GM19438 (cell line): ENCODE measurements around the gene KCNQ1OT1.

Source experiments
- ATAC-seq: cut with Tn5 transposase; IDR thresholded peaks from one replicate; pipeline ENCODE4 v1.9.1; 2021; ENCODE audit warnings: low read depth; ENCODE audit not compliant: unreplicated experiment

The KCNQ1OT1 gene

DNA sequence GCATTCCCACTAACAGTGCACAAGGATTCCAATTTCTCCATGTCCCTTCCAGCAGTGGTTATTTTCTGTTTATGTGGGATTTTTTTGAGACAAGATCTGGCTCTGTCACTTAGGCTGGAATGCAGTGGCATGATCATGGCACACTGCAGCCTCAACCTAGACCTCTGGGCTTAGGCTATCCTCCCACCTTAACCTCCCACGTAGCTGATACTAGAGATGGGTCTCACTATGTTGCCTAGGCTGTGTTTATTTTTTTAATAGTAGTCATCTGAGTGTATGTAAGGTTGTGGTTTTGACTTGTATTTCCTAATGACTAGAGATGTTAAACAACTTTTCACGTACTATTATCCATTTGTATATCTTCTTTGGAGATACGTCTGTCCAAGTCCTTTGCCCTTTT lies 74.6 kb downstream of the KCNQ1OT1 start:
- no peak for ATAC-seq

DNA sequence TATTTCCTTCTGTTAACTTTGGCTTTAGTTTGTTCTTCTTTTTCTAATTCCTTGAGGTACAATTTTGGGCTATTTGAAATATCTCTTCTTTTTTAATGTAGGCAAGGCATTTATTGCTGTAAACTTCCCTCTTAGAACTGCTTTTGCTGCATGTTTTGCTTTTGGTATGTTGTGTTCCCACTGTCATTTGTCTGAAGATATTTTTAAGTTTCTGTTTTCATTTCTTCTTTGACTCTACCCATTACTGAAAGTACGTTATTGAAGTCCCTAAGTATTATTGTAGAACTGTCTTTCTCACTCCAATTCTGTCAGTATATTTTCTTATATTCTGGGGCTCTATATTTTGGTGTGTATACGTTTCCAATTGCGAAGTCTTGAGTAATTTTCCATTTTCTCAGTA lies 77.9 kb downstream of the KCNQ1OT1 start:
- no peak for ATAC-seq

DNA sequence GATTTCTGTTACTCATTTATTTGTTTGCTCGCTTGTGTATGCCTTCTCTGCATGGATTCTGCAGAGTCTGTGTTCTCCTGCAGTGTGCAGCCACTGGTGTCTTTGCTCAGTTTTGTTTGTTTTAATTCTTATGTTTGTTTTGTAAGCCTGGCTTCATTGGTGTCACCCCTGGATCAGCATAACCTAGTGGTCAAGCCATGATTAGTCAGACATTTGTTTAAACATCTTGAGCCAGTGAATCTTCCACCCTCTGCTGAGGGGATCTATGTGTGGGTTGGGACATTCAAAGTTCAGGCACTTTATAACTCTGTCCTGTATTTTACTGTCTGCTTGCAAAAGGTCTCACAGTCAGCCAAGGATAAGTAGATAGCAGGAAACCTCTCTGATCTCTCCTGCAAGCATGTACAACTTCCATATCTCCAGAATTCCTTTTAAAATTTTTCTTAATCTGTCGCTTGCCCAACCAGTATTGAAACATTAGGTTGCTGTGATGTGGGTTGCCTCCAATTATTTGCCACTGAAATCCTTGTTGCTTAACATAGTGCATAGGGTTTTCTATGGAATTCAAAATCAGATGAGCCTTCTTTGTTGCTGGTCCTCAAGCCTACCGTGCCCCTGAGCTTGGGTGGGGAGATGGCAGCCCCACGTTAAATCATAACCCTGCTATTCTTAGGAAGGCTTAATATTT lies 86.8 kb downstream of the KCNQ1OT1 start:
- no peak for ATAC-seq

DNA sequence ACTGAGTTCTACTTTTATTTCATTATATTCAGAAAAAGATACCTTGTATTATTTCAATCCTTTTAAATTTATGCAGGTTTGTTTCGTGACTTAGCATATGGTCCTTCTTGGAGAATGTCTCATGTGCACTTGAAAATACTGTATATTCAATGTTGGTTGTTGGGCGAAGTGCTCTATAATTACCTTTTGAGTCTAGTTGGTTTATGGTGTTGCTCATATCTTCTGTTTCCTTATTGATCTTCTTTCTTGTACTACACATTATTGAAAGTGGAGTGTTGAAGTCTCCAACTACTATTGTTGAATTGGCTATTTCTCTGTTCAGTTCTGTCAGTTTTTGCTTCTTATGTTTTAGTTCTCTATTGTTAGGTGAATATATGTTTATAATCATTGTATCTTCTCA lies 90.4 kb downstream of the KCNQ1OT1 start:
- ATAC-seq: no peak

DNA sequence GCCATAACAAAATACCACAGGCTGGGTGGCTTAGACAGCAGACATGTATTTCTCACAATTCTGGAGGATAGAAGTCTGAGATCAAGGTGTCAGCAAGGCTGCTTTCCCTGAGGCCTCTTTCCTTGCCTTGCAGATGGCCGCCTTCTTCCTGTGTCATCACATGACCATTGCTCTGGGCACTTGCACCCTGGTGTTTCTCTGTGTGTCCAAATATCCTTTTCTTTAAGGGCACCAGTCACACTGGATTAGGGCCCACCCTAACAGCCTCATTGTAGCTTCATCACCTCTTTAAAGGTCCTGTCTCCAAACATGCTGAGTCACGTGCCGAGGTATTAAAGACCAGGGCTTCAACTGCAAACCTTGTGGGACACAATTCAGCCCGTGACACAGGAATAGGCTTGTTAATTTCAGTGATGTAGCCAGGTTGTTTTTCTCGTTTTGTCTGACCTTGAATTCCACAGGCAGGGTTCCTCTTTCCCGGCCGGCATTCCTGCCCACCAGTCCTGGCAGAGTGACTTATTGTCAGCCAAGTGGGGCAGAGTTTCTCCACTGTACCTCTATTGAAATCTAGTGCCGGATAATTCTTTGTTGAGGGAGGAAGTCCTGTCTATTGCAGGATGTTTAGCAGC lies 100.1 kb downstream of the KCNQ1OT1 start:
- no peak for ATAC-seq

DNA sequence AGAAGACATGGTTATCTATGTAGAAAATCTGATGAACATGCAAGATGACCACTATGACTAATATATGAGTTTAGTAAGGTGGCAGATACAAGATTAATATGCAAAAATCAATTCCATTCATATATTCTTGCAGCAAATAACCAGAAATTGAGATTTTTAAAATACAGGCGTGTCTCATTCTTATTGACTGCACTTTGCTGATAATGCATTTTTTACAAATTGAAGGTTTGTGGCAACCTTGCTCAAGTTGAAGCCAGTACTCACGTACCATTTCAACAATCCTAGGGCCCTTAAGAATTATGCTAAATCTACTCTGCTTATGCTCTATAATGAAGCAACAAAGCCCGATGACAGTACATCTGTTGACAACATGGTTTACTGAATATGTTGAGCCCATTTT lies 104.6 kb downstream of the KCNQ1OT1 start:
- ATAC-seq: no peak

DNA sequence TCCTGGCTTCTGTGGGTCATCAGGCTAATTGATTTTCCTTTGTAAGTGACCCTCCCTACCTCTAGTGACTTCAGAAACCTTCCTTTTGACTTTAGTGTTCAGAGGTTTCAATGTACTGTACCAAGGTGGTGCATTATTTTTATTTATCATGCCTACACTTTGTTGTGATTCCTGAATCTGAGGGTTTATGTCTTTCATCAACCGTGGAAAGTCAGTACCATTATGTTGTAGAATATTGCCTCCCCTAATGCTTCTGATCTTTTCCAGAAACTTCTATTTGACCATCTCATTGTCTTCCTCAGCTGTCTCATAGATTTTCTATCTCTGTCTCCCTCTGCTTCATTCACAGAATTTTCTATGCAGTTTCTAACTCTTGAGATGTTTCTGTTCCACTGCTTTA lies 105.5 kb downstream of the KCNQ1OT1 start:
- ATAC-seq: no peak

DNA sequence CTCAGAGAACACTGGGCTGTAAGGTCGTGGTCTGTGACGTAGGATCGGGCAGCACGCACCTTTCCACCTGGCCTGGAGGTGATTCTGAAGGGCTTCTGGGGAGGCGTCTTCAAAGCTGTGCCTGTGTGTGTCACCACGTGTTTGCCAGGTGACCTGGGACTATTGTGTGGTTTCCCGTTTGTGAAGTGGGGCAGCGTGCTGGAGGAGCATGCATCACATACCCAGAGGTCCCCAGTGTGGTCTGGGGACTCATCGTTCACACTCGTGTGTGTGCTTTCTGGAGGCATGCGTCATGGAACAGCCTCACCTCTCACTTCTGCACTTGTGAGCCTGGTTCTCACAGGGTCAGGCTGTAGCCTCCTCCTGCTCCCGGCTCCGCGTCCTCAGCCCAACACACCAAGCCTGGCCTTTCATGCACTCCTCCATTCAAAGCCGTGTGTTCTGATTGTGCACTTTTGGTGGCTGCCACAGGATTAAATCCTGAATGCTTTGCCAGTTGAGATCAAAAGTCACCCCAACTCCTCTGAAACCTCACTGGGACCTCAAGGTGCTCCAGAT lies 106.3 kb downstream of the KCNQ1OT1 start:
- ATAC-seq: no peak

DNA sequence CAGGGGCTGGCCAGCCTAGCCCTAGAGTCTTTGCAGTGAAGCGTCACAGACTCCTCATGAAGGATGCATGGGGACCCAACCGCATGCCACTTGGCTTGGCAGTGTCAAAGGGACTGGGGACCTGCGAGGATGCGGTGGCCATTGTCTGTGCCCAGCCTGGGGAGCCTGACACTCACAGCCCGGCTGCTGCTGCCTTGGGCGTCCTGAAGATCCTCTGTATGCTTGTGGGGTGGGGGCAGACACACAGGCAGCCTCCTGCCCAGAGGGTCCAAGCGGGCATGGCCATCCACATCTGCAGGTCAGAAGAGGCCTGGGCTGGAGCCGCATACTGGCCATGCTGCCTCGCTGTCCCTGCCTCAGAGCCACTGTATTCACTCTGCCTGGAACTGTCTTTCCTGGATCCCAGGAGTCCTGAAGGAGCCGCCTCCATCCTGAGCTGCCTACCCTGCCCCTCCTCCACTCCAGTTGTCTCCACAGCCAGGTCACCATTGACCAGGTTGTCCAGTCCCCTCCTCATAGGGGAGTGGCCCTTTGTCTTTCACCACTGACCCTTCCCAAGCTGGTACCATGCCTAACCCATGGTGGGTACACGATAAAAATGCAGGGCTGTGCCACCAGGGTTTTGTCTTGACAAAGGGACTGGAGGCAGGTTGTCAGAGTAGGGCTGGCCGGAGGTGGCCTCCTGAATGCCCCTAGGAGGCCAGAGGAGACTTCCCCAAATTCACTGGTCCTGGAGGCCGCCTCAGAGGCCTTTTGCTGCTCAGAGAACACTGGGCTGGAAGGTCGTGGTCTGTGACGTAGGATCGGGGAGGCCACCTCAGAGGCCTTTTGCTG lies 107.0 kb downstream of the KCNQ1OT1 start:
- no peak for ATAC-seq

DNA sequence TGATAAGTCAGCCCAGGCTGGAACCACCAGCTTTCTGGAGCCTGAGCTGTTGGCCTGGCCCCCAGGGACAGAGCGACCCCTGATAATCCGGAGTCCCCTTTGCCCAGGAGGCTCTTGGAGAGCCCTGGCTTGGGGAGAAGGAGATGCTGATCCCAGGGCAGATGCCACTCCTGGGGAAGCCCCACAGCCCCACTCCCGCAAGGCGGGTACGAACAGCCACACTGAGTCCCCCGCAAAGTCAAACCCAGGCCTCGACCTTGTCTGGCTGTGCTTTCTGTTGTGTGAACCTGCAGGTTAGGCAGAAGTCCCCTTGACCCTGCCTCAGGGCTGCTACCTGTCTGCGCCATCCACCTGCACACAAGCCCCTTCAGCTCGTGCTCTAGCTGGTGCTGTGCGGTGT lies 108.0 kb downstream of the KCNQ1OT1 start:
- ATAC-seq: no peak

DNA sequence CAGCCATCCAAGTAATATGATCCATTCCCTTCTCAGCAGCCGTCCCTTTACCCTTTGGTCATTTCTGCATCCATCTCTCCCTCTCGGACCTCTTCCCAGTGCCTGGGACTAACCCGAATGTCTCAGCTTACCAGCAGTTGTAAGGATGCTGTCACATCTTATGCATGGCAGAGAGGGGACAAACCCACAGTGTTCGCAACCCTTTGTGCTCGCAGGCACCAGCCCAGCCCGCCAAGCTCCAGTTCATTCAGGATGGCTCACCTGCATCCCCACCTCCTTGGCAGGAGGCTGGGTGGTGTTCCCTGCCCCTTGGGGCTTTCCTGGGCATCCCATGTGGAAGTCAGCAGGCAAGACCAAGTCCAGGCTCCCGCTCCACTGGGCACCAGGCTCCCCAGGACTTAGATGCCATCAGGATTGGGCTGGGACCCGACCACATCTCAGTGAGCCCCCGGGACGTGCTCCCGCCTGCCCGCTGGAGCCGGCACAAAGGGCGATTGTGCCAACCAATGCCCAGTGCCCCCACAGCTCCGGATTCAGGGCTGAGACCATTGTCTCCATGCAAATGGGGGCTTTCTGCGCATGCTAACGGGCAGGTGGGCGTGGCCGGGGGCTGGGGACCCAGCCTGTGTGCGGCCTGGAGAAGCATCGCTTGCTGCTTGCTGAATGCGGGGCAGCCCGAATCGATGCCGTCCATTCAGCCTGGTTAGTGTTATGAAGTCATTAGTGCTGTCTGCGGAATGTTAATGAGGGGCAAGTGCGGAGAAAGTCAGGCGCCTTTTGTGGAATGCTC lies 108.6 kb downstream of the KCNQ1OT1 start:
- ATAC-seq: no peak

DNA sequence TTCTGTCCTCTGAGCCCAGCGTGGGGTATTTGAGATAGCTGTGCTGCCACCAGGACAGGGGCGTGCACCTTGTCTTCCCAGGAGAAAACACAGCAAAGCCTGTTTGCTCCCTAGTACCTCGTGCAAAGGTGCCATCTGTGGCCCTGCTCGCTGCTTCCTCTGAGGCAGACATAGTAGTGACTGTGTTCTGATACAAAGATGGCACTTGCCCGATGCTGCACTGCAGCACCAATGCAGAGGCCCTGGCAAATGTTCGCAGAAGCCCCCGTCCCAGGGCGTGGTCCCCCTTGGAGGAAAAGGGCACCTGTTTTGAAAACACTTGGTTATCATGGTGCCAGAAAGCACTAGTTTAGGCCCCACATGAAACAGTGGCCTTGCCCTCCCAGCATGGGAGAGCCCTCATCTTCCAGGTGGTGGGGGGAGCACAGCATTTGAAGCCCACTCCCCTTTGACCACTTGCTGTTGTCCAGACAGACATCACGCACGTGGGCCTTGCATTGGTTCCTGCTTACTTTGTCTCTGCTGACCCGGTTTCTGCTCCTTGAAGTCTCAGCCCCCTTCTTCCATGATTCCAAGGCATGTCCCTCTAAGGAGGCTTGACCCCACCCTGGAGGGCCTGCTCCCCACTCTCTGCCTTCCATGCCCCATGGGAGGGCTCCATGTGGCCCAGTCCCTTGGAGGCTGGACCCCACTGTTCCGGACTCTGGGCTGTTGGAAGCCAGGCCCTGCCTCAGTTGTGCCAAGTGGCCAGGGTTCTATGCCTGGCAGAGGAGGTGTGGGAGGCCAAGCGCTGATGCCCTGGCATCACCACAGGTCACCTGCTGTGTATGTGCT lies 109.4 kb downstream of the KCNQ1OT1 start:
- no peak for ATAC-seq

DNA sequence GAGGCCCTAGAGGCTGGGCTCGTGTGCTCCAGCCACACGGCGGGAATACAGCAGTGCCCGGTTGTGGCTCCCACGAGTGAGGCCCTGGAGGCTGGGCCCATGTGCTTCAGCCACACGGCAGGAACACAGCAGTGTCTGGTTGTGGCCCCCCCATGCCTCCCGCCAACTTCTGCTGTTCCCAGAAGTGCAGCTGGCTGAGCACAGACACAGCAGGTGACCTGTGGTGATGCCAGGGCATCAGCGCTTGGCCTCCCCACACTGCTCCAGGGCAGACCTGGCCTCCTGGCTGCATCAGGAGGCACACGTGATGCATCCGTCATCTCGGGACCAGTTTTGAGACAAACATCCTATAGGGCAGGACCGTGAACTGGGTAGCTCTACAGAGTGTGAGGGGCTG lies 110.3 kb downstream of the KCNQ1OT1 start:
- ATAC-seq: no peak

DNA sequence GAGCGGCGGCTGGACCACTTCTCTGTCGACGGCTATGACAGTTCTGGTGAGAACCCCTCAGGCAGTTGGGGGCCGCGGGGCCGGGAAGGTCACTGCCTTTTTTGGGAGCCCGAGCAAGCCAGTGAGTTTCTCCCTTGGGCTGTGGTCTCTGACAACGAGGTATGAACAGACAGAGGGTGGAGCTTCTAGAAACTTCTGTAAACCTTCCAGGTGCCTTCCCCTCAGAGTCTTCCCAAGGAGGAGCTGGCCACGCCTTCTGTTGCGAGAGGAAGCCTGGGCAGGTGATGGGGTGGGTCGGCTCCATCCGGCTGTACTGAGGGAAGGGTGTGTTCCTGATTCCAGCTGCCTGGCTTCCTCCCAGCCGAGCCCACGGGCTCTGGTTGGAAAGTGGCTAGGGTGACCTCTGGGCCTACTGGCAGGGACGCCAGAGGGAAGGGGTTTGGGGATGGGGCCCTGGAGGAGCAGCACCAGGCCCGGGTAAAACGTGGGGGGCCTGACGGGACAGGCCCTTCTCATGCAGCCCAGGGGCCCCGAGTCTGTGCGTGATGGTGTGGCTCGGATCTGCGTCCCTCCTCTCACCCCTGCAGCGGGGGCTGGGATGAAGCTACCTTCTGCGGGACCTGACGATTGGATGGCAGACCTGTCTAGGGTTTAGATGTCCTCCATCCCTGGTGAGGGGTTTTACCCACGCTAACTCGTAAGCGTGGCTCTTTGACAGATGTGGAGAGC lies 110.8 kb downstream of the KCNQ1OT1 start:
- ATAC-seq: no peak

DNA sequence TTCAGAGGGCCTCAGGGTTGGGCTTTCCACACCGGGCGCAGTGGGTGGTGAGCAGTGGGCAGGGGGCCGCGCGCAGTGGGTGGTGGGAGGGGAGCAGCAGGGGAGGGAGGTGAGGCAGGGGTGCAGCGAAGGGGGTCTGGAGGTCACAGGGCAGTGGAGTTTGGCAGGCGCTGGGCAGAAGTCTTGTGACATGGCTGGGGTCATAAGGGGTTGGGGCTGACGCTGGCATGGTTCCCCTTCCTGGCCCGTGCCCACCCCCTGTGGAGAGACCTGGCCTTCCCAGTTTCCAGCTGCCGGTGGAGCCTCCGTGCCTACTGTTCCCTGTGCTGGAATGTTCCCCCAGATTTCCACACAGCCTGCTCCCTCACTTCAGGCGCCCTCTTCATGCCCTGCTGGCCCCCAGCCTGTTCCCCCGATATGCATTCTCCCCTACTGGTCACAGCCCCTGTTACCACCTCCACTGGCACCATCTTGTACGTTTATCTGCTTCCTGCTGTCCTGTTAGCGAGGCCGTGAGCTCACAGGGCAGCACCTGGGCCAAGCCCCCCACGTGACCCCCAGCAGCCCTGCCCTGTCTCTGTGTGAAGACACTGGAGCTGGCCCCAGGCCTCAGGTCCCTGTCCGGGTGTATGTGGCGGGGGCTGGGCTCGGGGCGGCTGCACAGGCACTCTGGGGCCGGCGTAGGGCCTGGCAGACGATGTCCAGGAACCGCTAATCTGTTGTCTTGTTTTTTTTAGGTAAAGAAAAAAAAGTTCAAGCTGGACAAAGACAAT lies 111.6 kb downstream of the KCNQ1OT1 start:
- ATAC-seq: no peak

DNA sequence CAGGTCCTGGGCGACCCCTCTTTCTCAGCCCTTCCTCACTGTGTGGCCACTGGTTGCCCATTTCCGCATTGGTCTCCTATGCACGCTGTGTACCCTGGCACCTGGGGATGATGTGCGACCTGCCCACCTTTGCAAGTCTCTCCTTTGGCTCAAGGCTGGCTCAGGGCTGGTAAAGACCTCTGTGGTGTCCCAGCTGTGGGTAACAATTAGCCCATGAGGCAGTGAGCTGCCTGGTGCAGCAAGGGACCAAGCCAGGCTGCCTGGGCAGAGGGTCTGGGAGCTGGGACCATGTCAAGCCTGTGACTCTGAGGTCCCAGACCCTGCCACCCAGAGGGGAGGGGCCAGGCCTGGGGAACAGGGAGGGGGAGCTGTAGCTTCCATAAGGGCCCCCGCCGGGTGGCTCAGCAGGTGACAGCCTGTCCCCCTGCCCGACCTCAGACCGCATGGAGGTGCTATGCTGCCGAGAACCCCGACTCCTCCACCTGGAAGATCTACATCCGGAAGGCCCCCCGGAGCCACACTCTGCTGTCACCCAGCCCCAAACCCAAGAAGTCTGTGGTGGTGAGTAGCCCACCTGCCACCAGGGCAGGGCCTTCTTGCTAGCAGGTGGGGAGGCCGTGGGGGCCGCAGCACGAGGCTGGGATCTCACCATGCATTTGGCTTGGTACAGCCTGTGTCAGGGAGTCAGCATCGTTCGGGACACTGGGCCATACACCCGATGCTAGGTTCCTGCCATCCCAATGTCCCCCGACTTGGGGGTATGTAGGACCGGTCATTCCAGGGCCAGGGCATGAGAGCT lies 112.5 kb downstream of the KCNQ1OT1 start:
- ATAC-seq: no peak

DNA sequence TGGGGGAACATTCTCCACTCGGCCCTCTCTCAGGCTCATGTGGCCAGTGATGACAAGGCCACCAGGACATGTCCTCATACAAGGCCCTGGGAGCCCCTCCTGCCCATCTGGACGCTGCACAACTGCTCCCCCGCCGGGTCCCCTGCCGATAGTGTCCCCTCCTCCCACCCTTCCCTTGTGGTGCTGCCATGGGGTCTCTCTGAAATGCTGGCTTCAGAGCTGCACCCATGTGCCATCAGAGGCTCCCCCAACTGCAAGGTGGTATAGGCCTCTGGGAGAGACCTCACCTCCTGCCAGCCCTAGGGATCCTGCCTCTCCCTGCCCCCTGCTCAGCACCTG lies 113.0 kb downstream of the KCNQ1OT1 start:
- ATAC-seq: no peak
